DND-41 (cell line): Measurements from ENCODE around the gene GAS7.

Experiments used
- CTCF ChIP-seq: IDR thresholded peaks from 2 replicates; pipeline ENCODE4 v1.5.1; 2012; ENCODE audit warnings: borderline replicate concordance, low read length, moderate library complexity, mild to moderate bottlenecking; ENCODE audit not compliant: poor library complexity, severe bottlenecking; ENCODE audit errors: extremely low read depth
- EZH2 ChIP-seq: IDR thresholded peaks from 3 replicates; pipeline ENCODE4 v1.6.1; 2012; ENCODE audit warnings: borderline replicate concordance, low read depth, mild to moderate bottlenecking, moderate library complexity, low read length, inconsistent platforms; ENCODE audit not compliant: severe bottlenecking

DNA sequence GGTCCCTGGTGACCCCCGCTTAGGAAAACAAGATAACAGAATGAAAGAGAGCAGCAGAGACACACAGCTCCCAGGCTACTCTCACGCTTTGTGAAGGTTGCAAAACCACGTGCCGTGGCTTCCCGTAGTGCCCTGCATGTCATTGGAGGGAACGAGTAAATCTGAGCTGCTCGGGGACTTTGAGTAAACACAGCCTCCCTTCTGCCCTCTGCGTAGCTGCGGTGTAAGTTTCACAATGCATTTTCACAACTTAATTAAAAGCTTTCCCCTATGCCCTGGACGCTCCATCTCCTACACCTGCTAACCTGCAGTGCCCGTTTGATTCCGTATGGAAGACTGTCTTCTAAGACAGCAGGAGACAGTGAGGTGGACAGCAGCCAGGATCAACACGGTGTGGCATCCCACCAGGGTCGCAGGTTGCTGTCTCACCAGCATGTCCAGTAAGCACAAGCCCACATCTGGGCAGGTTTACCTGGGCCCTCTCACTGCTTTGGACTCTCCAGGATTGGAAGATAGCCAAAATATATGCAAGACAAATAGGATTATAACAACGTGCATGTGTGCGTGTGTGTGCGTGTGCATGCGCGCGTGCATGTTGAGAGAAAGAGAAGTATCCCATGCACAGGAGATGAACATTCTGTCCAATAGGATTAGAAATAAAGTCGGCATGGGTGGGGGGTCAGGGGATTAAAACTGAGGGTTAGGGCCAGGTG is 177.0 kb downstream of the GAS7 start:
- TF ChIP-seq EZH2, result no peak
- TF ChIP-seq CTCF, result no peak
